ENCODE results near the gene ELP1.
"Not testable (repeated sequence)": the region's sequence is repeated elsewhere in the genome, so short reads cannot be mapped to it uniquely, and the experiment has no call there.

The ELP1 gene

DNA sequence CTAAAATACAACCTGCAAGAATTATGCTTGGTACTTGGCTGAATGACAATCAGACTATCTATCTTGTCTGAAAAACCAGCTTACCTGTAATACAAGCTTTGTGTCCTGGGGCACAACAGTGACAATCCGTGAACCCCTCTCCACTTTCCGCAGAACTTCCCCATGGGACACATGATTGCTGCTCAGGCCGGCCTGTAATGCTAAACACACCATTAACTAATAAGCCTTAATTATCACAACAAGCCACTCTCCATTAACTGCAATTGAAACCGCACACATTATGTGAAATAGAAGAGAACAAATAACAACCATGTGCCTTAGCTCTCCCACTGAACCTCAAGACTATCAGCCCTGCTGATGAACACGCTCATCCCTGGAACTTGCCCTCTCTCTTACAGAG lies 33.7 kb downstream of the ELP1 start:
- Histone ChIP-seq H2AFZ (ENCODE audit: low read length) (no peak overlapping the region), H3K9ac (ENCODE audit: low read length) (no peak overlapping the region), H3K4me1 (ENCODE audit: insufficient read depth, low read length, severe bottlenecking) (no peaks in the 10 kb centered on the region), H3K9me2 (ENCODE audit: low read depth, low read length) (no peaks in the 10 kb centered on the region), H3K36me3 (ENCODE audit: insufficient read depth, low read length) (peaks cover 92% of the 10 kb centered on the region), H3K4me2 (ENCODE audit: low read length) (no peak overlapping the region), H3K4me3 (ENCODE audit: low read depth, low read length, poor library complexity, severe bottlenecking) (no peak overlapping the region), H3K27me3 (ENCODE audit: insufficient read depth, low read length) (no peaks in the 10 kb centered on the region), H3K9me3 (ENCODE audit: low read length) (no peaks in the 10 kb centered on the region), H3K27ac (ENCODE audit: low read depth, low read length, poor library complexity, severe bottlenecking) (no peak overlapping the region), H4K20me1 (ENCODE audit: insufficient read depth, low read length) (no peaks in the 10 kb centered on the region), H3F3A (ENCODE audit: insufficient read depth, low read length) (no peaks in the 10 kb centered on the region), H3K79me2 (ENCODE audit: insufficient read depth, low read length) (no peaks in the 10 kb centered on the region)
- TF ChIP-seq EZH2 (IDR thresholded peaks at IDR 0.05; ENCODE audit: borderline replicate concordance, low read length) = no peak
- TF ChIP-seq, protein P1, sequence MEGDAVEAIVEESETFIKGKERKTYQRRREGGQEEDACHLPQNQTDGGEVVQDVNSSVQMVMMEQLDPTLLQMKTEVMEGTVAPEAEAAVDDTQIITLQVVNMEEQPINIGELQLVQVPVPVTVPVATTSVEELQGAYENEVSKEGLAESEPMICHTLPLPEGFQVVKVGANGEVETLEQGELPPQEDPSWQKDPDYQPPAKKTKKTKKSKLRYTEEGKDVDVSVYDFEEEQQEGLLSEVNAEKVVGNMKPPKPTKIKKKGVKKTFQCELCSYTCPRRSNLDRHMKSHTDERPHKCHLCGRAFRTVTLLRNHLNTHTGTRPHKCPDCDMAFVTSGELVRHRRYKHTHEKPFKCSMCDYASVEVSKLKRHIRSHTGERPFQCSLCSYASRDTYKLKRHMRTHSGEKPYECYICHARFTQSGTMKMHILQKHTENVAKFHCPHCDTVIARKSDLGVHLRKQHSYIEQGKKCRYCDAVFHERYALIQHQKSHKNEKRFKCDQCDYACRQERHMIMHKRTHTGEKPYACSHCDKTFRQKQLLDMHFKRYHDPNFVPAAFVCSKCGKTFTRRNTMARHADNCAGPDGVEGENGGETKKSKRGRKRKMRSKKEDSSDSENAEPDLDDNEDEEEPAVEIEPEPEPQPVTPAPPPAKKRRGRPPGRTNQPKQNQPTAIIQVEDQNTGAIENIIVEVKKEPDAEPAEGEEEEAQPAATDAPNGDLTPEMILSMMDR (IDR thresholded peaks at IDR 0.05; ENCODE audit: low read length) = no peak

DNA sequence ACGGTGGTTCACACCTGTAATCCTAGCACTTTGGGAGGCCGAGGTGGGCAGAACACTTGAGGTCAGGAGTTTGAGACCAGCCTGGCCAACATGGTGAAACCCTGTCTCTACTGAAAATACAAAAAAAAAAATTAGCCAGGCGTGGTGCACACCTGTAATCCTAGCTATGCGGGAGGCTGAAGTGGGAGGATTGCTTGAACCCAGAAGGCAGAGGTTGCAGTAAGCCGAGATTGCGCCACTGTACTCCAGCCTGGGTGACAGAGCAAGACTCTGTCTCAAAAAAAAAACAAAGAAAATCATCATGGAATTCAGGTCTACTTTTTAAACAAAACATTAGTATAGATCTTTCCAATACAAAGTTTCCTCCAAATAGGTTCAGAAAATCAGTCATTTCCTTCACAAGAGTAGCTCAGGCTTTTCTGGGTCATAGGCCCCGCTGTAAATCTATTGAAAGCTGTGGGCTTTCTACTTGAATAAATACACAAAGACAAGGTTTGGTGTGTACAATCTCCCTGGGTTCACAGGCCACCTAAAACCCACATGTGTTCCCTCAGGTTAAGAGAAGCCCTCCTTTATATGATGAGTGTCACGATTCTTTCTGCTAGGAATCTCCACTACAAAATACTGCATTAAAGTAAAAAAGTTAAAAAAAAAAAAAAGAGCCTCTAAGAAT lies 34.8 kb downstream of the ELP1 start:
- H3K4me2 ChIP-seq (ENCODE audit: low read length); H3K4me3 ChIP-seq (ENCODE audit: low read depth, low read length, poor library complexity, severe bottlenecking); H3K4me1 ChIP-seq (ENCODE audit: insufficient read depth, low read length, severe bottlenecking); H3K27me3 ChIP-seq (ENCODE audit: insufficient read depth, low read length); H3K9me2 ChIP-seq (ENCODE audit: low read depth, low read length); H2AFZ ChIP-seq (ENCODE audit: low read length); H3K79me2 ChIP-seq (ENCODE audit: insufficient read depth, low read length); H3F3A ChIP-seq (ENCODE audit: insufficient read depth, low read length); H3K9me3 ChIP-seq (ENCODE audit: low read length); H3K9ac ChIP-seq (ENCODE audit: low read length); H3K27ac ChIP-seq (ENCODE audit: low read depth, low read length, poor library complexity, severe bottlenecking); H4K20me1 ChIP-seq (ENCODE audit: insufficient read depth, low read length): not testable (repeated sequence)
- H3K36me3 ChIP-seq (ENCODE audit: insufficient read depth, low read length) = peaks cover 84% of the 10 kb centered on the region

DNA sequence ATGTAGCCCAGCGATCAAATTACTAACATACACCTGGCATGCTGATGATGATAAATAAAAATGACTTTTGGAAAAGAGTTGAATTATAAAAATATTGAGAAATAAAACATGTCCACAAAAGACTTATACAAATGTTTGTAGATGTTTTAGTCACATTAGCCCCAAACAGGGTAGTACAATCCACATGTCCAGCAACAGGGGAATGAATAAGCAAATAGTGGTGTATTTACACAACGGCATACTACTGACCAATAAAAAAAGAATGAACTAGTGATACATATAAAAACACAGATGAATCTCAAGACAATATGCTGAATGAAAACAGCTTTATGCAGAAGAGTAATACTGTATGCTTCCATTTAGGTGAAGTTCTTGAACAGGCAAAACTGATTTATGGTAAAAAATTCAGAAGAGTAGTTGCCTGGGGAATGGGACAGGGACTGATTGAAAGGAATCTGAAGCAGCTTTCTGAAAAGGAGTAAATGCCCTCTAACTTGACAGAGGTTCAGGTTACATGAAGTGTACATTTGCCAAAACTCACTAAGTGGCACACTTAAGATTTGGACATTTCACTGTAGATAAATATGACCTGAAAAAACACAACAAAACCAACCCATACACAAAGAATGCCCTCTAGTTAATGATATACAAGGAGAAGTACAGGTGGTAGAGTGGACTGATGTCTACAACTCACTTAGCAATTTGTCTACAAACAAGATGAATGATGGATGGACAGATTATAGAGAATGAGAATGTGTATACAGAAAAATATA lies 36.4 kb downstream of the ELP1 start:
- Histone ChIP-seq H3K9me3 (ENCODE audit: low read length) (no peaks in the 10 kb centered on the region), H3K27me3 (ENCODE audit: insufficient read depth, low read length) (no peaks in the 10 kb centered on the region), H2AFZ (ENCODE audit: low read length) (no peak overlapping the region), H3K4me3 (ENCODE audit: low read depth, low read length, poor library complexity, severe bottlenecking) (no peak overlapping the region), H3K9ac (ENCODE audit: low read length) (no peak overlapping the region), H3K4me1 (ENCODE audit: insufficient read depth, low read length, severe bottlenecking) (no peaks in the 10 kb centered on the region), H3K27ac (ENCODE audit: low read depth, low read length, poor library complexity, severe bottlenecking) (no peak overlapping the region), H3K36me3 (ENCODE audit: insufficient read depth, low read length) (peaks cover 84% of the 10 kb centered on the region), H3K79me2 (ENCODE audit: insufficient read depth, low read length) (no peaks in the 10 kb centered on the region), H3K4me2 (ENCODE audit: low read length) (no peak overlapping the region), H4K20me1 (ENCODE audit: insufficient read depth, low read length) (no peaks in the 10 kb centered on the region), H3F3A (ENCODE audit: insufficient read depth, low read length) (no peaks in the 10 kb centered on the region), H3K9me2 (ENCODE audit: low read depth, low read length) (no peaks in the 10 kb centered on the region)
- TF ChIP-seq, protein P1 (IDR thresholded peaks at IDR 0.05; ENCODE audit: low read length) = no peak
- TF ChIP-seq EZH2 (IDR thresholded peaks at IDR 0.05; ENCODE audit: borderline replicate concordance, low read length) = no peak
